Measurements from ENCODE around the gene CLDN6.

Gene CLDN6

GRCh38 chr16:3027983-3028715 is 10.2 kb upstream of the CLDN6 start:
- peak; percentile 90 for DNase-seq (ENCODE audit: low spot score)

- no peak for DNase-seq (ENCODE audit: low spot score)
Observed at GRCh38 chr16:3027489-3027795, 9.5 kb upstream of the CLDN6 start.

DNA sequence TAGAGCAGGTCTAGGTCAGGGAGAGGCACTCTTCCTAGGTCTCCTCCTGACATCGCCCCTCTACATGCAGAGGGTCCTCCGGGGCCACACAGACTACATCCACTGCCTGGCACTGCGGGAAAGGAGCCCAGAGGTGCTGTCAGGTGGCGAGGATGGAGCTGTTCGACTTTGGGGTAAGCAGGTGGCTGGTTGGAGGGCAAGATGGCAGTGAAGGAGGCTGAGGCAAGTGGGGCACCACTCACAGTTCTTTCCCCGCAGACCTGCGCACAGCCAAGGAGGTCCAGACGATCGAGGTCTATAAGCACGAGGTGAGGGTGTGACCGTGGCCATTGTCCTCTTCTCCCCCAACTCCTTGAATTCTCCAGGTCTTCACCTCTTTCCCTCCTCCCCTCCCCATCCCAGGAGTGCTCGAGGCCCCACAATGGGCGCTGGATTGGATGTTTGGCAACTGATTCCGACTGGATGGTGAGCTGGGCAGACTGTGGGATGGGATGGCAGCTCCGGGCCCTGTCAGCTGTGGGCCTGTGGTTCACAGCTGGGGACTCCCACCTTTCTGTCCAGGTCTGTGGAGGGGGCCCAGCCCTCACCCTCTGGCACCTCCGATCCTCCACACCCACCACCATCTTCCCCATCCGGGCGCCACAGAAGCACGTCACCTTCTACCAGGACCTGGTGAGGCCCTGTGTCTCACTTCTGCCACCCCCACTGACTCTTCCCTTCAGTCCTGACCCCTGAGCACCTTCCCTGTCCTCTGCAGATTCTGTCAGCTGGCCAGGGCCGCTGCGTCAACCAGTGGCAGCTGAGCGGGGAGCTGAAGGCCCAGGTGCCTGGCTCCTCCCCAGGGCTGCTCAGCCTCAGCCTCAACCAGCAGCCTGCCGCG is 8.9 kb upstream of the CLDN6 start:
- no peak for DNase-seq (ENCODE audit: low spot score)

- no peak for DNase-seq (ENCODE audit: low spot score)
Observed at GRCh38 chr16:3026003-3026378, 8.0 kb upstream of the CLDN6 start.

- DNase-seq (ENCODE audit: low spot score): no peak
Observed at GRCh38 chr16:3025032-3026002, 7.3 kb upstream of the CLDN6 start.

DNA sequence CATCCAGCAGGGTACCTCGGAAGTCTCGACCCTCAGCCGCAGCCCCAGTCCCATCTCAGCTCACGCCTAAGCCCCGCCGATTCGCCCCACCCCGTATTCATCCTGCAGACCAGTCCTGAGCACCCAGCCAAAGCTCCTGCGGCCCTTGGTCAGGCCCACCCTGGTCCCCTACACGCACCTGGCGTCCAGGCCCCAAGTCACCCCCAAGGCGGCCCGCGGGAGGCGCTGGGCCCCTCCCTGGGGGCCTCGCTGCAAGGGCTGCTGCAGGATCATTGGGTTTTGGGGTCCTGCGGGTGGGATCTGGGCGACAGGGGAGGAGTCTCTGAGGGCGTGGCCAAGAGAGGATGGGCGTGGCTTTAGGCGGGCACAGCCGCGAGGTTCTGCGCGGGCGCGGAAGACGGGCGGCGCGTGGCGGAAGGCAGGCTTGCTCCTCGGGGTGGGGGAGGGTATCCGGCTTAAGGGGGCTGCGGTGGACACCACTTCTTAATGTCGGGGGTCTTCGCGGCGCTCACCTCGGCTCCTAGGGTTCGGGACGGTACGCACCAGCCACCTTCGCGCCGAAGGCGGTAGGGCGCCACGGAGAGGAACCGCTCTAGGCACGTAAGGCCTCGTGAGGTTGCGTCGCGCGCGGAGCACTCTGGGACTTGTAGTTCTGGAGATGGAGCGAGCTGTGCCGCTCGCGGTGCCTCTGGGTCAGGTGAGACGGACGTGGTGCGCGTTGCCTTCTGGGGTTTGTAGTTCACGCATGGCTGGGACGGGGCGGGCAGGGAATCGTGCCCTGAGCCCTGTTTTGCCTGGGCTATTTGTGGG is 5.9 kb upstream of the CLDN6 start, which contains the start of the genes HCFC1R1 and THOC6:
Gene HCFC1R1, minus strand, starts transcription at position 274 of the 810 bp plus-strand sequence. Its CDS starts 1 bp downstream, at position 273.
Gene THOC6, plus strand, starts transcription at position 367 of the 810 bp plus-strand sequence. Its CDS starts 292 bp downstream, at position 659.
- peak; percentile 98 for DNase-seq (ENCODE audit: low spot score)

DNA sequence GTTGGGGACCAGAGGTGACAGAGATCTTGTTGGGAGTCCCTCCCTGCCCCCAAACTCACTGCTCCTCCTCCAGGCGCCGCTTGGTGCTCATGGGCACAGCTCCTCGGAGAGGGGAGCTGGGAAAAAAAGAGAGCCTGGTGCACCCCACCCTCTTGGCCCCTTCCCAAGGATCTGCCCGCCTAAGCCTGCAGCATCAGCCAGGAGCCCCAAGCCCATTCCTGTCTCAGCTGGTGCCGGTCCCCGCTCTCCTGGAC is 5.4 kb upstream of the CLDN6 start:
- DNase-seq (ENCODE audit: low spot score): no peak

- DNase-seq (ENCODE audit: low spot score): no peak
Observed at GRCh38 chr16:3022684-3023414, 4.9 kb upstream of the CLDN6 start.

- peak; percentile 72 for DNase-seq (ENCODE audit: low spot score)
Observed at GRCh38 chr16:3022208-3022683, 4.3 kb upstream of the CLDN6 start.

GRCh38 chr16:3021449-3022207 is 3.6 kb upstream of the CLDN6 start:
- peak; percentile 60 for DNase-seq (ENCODE audit: low spot score)

DNA sequence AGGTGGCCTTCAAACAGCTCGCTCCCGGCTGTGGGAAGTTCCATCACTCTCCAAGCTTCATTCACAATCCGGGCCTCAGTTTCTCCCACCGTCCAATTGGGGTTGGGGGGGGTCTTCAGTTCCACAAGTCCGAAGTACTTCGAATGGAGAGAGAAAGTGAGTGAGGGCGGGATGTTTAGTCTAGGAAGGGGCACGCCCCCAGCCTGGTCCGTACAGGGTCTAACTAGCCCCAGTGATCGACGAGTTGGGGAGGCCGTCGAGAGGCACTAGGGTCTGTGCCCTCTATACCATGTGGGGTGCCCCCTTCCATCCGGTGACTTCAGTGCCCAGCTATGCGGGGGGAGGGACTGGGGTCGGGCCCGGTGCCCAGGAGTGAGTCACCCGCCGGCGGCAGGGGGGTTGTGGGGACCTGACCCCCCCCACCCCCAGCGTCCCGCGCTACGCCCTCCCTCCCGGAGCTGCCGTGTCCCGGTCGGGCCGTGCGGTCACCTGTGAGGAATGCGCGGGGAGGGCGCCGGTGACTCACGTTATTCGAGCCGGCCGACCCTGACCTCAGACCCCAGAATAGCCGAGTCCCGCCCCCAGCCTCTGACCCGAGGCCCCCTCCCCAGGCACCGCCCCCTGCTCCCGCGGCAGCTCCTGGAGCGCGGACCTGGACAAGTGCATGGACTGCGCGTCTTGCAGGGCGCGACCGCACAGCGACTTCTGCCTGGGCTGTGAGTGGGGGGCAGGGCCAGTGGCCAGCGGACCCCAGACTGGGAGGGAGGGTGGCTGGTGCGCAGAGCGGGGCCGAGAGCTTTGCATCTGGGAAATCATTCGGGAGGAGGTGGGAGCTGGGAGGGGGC is 2.8 kb upstream of the CLDN6 start:
- peak; percentile 40 for DNase-seq (ENCODE audit: low spot score)

- peak; percentile 66 for DNase-seq (ENCODE audit: low spot score)
Observed at GRCh38 chr16:3020247-3020603, 2.2 kb upstream of the CLDN6 start, which contains the start of gene TNFRSF12A. Gene TNFRSF12A (plus strand): TSS chr16:3020368. CDS start chr16:3020398, 30 bp downstream.

DNA sequence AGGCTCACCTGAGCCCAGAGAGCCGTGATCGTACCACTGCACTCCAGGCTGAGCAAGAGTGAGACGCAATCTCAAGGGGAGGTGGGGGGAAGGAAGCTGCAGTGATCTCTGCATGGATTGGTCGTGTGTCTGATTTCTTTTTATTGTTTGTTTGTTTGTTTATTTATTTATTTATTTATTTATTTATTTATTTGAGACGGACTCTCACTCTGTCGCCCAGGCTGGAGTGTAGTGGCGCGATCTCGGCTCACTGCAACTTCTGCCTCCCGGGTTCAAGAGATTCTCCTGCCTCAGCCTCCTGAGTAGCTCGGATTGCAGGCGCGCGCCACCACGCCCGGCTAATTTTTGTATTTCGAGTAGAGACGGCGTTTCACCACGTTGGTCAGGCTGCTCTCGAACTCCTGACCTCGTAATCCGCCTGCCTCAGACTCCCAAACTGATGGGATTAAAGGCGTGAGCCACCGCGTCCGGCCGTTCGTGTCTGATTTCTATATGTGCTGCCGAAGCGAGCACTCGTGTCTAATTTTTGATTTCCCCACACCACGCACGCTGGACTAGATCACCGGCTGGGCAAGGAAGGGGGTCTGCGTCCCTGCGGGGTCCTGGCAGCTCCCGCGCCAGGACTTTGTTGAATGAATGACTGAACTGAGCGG is 1.7 kb upstream of the CLDN6 start:
- DNase-seq (ENCODE audit: low spot score): no peak

DNA sequence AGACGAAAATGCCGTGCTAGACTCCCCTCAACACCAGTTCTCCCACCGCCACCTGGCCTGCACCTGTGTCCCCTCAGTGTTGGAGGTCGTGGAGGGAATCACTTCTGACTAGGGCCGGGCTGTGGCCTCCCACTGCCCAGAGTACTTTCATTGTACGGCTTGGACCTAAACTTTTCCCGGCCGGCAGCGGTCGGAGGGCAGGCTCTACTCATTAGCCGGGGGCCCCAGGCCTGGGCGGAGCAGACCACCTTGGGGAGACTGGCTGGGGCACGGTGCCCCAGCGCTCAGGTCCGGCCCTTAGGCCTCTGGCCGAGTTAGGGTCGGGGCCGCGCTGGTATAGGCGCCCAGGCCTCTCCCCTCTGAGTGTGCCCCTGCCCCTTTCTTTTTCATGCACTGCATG is 639 bp downstream of the CLDN6 start:
- no peak for DNase-seq (ENCODE audit: low spot score)

GRCh38 chr16:3015865-3016521 is 2.0 kb downstream of the CLDN6 start:
- DNase-seq (ENCODE audit: low spot score): no peak

GRCh38 chr16:3014971-3015370 is 3.0 kb downstream of the CLDN6 start:
- no peak for DNase-seq (ENCODE audit: low spot score)

DNA sequence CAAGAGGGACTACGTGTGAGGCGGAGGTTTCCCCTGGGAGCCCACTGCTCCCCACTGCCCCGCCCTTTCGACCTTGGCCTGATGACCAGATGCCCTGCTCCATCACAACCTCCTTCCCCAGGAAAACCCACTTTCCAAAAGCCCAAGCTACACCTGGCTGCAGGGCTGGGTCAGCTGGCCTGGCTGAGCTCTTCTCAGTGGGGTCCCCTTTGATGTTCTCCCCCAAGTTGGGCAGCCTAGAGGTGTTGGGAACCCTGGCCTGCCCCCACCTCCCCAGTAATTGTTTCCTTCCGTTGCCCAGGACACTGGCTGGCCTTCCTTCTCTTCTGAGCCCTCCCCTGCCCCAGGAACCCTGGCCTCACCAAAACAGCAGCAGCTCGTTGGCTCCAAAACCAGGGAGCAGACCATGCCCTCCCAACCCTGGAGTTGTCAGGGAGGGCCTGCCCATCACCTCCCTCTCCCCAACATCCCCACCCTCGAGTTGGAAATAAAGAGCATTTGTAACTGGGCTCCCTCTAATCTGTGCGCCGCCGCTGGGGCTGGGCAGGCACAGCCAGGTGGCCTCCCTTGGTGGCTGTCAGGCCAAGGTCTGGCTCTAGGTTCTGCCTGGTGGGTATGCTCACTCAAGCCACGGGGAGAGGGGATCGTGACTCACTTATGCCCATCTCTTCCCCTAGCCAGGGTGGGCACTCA is 3.8 kb downstream of the CLDN6 start:
- DNase-seq (ENCODE audit: low spot score): no peak

All from hematopoietic multipotent progenitor cell treated with erythropoietin and hydrocortisone succinate and interleukin-3 and kit ligand, for 17 days (in vitro differentiated cells).